Right atrium auricular region (tissue), 2 donors: ENCODE data around the gene RASGEF1C. TPM values are rescaled to one million over a fixed set of nuclear protein-coding genes. Genes with fewer than 3 reads are reported as not detected.

Experiments used
- DNase-seq: peaks from one replicate; pipeline ENCODE4 v3.0.0-alpha.2; 2019; ENCODE audit warnings: low spot score
- H3K27ac ChIP-seq, 2 donors: fragments of 200-600 bp; sonication (generic); 1 replicate in 1 of 2; 2 replicates in 1 of 2; pipeline ENCODE4 v1.5.1; 2016 to 2019
- H3K27me3 ChIP-seq, 2 donors: fragments of 200-600 bp; sonication (generic); one replicate each; pipeline versions ENCODE4 v1.5.1 to v1.6.0; 2017 to 2019
- H3K36me3 ChIP-seq: fragments of 200-600 bp; sonication (generic); one replicate; pipeline ENCODE4 v1.5.1; 2016
- H3K4me1 ChIP-seq, 2 donors: fragments of 200-600 bp; sonication (generic); one replicate each; pipeline versions ENCODE4 v1.5.1 to v1.6.0; 2017 to 2019
- H3K4me3 ChIP-seq, 2 donors: fragments of 200-600 bp; sonication (generic); 1 replicate in 1 of 2; 2 replicates in 1 of 2; pipeline ENCODE4 v1.5.1; 2017 to 2019; ENCODE audit warnings: mild to moderate bottlenecking in 1 of 2, moderate library complexity in 1 of 2
- H3K9me3 ChIP-seq, 2 donors: fragments of 200-600 bp; sonication (generic); one replicate each; pipeline ENCODE4 v1.5.1; 2019
- total RNA-seq, 2 donors: library from RNA; depleted of rRNA; stranded (reverse); fragments of >200 nt; gene quantifications; one replicate each; pipeline ENCODE4 v1.1.0, GENCODE V29; 2016
- TF ChIP-seq, protein P1 (sequence below), 2 donors: fragments of 200-600 bp; sonication (generic); IDR thresholded peaks; one replicate each; pipeline ENCODE4 v1.5.1; 2019; ENCODE audit warnings: antibody characterized with exemption in 2 of 2

RASGEF1C gene
- total RNA-seq, 2 donors from 2014 or later, result 0.55 to 0.67 TPM

DNA sequence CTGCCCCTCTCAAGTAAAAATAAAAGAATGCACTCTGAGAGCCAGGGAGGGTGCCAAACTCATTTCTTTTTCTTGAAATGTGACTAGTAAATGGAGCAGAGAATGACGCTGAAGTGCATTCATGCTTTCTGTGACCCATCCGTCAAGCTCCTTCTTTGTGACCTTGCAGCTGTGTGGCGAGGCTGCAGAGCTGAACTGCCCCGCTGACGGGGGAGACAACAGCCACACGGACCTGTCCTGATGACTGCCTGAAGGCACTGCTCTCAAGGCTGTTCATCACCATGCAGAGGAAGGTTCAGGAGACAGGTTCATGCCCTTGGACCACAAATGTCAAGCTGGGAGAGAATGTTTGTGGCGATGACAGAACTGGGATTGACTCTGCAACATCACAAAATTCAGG lies 21.0 kb upstream of the RASGEF1C start:
- H3K4me3 ChIP-seq, result no peak overlapping the region
- TF ChIP-seq, protein P1, sequence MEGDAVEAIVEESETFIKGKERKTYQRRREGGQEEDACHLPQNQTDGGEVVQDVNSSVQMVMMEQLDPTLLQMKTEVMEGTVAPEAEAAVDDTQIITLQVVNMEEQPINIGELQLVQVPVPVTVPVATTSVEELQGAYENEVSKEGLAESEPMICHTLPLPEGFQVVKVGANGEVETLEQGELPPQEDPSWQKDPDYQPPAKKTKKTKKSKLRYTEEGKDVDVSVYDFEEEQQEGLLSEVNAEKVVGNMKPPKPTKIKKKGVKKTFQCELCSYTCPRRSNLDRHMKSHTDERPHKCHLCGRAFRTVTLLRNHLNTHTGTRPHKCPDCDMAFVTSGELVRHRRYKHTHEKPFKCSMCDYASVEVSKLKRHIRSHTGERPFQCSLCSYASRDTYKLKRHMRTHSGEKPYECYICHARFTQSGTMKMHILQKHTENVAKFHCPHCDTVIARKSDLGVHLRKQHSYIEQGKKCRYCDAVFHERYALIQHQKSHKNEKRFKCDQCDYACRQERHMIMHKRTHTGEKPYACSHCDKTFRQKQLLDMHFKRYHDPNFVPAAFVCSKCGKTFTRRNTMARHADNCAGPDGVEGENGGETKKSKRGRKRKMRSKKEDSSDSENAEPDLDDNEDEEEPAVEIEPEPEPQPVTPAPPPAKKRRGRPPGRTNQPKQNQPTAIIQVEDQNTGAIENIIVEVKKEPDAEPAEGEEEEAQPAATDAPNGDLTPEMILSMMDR (IDR thresholded peaks at IDR 0.05), result no peak
- H3K4me1 ChIP-seq, result no peaks in the 10 kb centered on the region
- no peaks in the 10 kb centered on the region for H3K27me3 ChIP-seq
- peaks cover 14% of the 10 kb centered on the region for H3K36me3 ChIP-seq
- peaks cover 0 to 26% of the 10 kb centered on the region in 2 donors for H3K9me3 ChIP-seq
- no peak for DNase-seq
- no peak overlapping the region for H3K27ac ChIP-seq

DNA sequence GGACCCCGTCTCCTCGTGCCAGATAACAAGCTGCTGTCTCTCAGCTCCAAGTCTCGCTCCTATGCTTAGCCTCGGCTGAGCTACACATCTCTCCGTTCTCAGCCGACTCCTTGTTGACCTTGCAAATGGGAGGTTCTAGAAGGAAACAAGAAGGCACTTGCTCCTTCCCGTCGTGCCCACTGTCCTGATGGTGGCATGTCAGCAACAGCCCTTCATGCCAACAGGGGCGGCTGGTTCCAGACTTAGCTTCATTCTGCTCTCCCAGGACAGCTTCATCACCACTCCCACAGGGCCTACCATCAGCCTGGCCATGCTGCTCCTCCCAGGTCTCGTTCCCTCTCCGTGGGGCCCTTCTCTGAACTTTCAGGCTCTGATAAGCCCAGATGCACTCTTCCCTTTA lies 13.0 kb upstream of the RASGEF1C start:
- H3K27me3 ChIP-seq, result no peaks in the 10 kb centered on the region
- peaks cover 0 to 72% of the 10 kb centered on the region in 2 donors for H3K9me3 ChIP-seq
- TF ChIP-seq, protein P1 (IDR thresholded peaks at IDR 0.05), result no peak
- H3K4me3 ChIP-seq, result no peak overlapping the region
- H3K4me1 ChIP-seq, result no peaks in the 10 kb centered on the region
- DNase-seq, result no peak
- no peak overlapping the region for H3K27ac ChIP-seq
- no peaks in the 10 kb centered on the region for H3K36me3 ChIP-seq

DNA sequence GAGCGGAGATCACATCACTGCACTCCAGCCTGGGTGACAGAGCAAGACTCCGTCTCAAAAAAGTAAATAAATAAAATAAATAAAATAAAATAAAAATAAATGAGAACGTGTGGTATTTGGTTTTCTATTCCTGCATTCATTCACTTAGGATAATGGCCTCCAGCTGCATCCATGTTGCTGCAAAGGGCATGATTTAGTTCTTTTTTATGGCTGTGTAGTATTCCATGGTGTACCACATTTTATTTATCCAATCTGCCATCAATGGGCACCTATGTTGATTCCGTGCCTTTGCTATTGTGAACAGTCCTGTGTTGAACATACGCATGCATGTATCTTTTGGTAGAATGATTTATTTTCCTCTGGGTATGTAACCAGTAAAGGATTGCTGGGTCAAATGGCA lies 8.8 kb upstream of the RASGEF1C start:
- Histone ChIP-seq H3K9me3 (peaks cover 0 to 52% of the 10 kb centered on the region in 2 donors), H3K4me1 (peaks cover 0 to 2% of the 10 kb centered on the region in 2 donors), H3K27ac (no peak overlapping the region), H3K27me3 (no peaks in the 10 kb centered on the region), H3K4me3 (no peak overlapping the region), H3K36me3 (no peaks in the 10 kb centered on the region)
- no peak for DNase-seq
- TF ChIP-seq, protein P1 (IDR thresholded peaks at IDR 0.05), result no peak

DNA sequence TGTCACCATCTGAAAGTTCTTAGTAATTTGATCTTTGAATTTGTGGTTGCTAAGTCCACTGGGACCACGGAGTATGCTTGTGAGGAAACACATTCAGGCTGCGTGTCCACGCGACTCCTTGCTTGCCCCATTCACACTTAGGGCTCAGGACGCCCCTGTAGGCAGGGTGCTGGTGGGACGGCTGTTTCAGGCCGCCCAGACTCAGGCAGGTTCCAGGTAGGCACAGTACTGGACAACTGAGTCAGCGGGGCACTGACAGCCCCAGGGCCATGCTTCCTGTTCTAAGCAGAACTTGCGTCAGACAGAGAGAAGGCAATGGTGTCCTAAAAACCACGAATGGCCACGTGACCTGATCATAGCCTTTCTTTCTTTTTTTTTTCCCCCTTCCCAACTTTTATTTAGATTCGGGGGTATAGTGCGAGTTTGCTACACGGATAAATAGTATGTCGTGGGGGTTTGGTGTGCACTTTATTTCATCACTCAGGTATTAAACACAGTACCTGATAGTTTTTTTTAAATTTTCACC lies 7.7 kb upstream of the RASGEF1C start:
- Histone ChIP-seq H3K9me3 (peaks cover 0 to 41% of the 10 kb centered on the region in 2 donors), H3K27ac (no peak overlapping the region), H3K36me3 (no peaks in the 10 kb centered on the region), H3K27me3 (no peaks in the 10 kb centered on the region), H3K4me1 (peaks cover 0 to 3% of the 10 kb centered on the region in 2 donors), H3K4me3 (no peak overlapping the region)
- TF ChIP-seq, protein P1 (IDR thresholded peaks at IDR 0.05), result no peak
- peak; percentile 5 for DNase-seq

DNA sequence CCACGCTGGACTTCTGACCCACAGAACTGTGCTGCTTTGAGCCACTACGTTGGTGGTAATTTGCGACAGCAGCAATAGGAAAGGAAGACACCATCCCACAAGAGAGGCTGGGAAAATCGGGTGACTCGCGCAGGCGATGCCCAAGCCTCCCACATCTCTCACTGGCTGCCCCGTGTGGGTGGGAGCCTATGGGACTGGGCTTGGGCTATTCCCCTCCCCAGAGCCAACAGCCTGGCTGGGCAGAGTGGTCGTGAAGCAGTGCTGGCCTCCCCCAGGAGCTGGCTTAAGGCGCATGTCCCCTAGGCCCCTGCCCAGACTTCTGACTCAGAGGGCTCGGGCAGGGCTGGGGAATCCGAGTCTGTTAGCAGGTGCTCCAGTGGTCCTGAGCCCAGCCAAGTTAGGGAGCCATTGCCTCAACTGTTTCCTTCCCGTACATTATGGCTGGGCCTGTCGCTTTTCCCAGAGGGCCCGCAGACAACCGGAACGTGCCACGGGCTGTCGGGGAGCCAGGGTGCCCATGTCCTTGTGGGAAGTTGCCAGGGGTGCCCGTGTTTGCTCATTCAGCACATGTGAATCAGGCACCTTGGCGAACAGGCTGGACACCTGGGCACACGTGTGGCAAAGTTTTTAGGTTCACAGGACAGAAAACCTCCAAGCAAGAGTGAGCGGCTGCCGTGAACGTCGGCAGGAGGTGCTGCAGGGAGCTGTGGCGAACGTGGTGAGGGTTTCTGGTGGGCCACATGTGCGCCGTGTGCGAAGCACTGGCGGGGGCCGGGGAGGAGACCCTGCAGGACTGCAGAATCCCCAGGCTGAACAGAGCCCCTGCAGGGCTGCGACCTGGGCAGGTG lies 7.0 kb upstream of the RASGEF1C start:
- Histone ChIP-seq H3K36me3 (no peaks in the 10 kb centered on the region), H3K4me3 (no peak overlapping the region), H3K4me1 (peaks cover 0 to 3% of the 10 kb centered on the region in 2 donors), H3K27me3 (no peaks in the 10 kb centered on the region), H3K9me3 (peaks cover 0 to 38% of the 10 kb centered on the region in 2 donors), H3K27ac (no peak overlapping the region)
- TF ChIP-seq, protein P1 (IDR thresholded peaks at IDR 0.05), result no peak
- DNase-seq, result peak; percentile 23
